ENCODE data around the gene INPP5D. TPM values are rescaled to one million over a fixed set of nuclear protein-coding genes. Genes with fewer than 3 reads are reported as not detected.

The INPP5D gene
- total RNA-seq, 4 donors from 2014 or later: 26.6 to 40.6 (median 27.0) TPM

- TF ChIP-seq CTCF (IDR thresholded peaks at IDR 0.05; ENCODE audit: low read depth): no peak
Measured at GRCh38 chr2:233063976-233064411, 3.9 kb downstream of the INPP5D start.

- no peak for TF ChIP-seq CTCF (IDR thresholded peaks at IDR 0.05; ENCODE audit: low read depth)
Measured at GRCh38 chr2:233064530-233065199, 4.5 kb downstream of the INPP5D start.

- TF ChIP-seq CTCF (IDR thresholded peaks at IDR 0.05; ENCODE audit: low read depth): no peak
Measured at GRCh38 chr2:233065954-233066470, 5.9 kb downstream of the INPP5D start.

GRCh38 chr2:233068762-233069418, 8.7 kb downstream of the INPP5D start:
- no peak for TF ChIP-seq CTCF (IDR thresholded peaks at IDR 0.05; ENCODE audit: low read depth)

GRCh38 chr2:233072838-233073237, 12.7 kb downstream of the INPP5D start:
- TF ChIP-seq CTCF (IDR thresholded peaks at IDR 0.05; ENCODE audit: low read depth): no peak

GRCh38 chr2:233074106-233074505, 14.0 kb downstream of the INPP5D start:
- TF ChIP-seq CTCF (IDR thresholded peaks at IDR 0.05; ENCODE audit: low read depth): no peak

- TF ChIP-seq CTCF (IDR thresholded peaks at IDR 0.05; ENCODE audit: low read depth): no peak
Measured at GRCh38 chr2:233075141-233075965, 15.2 kb downstream of the INPP5D start.
